GM12865 (cell line): ENCODE data around the gene LLGL1.

Experiments
- DNase-seq: peaks from one replicate; pipeline ENCODE4 v3.0.0; 2010; ENCODE audit warnings: low read depth
- H3K4me3 ChIP-seq: 2 replicates; pipeline ENCODE4 v1.5.1; 2011; ENCODE audit warnings: mild to moderate bottlenecking, low read depth, low read length, control low read depth
- CTCF ChIP-seq: IDR thresholded peaks from 2 replicates; pipeline ENCODE4 v1.5.1; 2011; ENCODE audit warnings: low read length, control low read depth, low read depth, inconsistent platforms; ENCODE audit not compliant: insufficient read depth; ENCODE audit errors: missing control alignments

The LLGL1 gene

GRCh38 chr17:18280249-18280648 is 54.8 kb downstream of the LLGL1 start:
- H3K4me3 ChIP-seq, result no peak overlapping the region
- DNase-seq, result no peak
- TF ChIP-seq CTCF, result no peak

- TF ChIP-seq CTCF, result no peak
- DNase-seq, result no peak
- no peak overlapping the region for H3K4me3 ChIP-seq
Observed at GRCh38 chr17:18280766-18281371, 55.4 kb downstream of the LLGL1 start.

GRCh38 chr17:18281788-18282187 is 56.4 kb downstream of the LLGL1 start:
- TF ChIP-seq CTCF, result no peak
- H3K4me3 ChIP-seq, result no peak overlapping the region

GRCh38 chr17:18285296-18285695 is 59.9 kb downstream of the LLGL1 start:
- DNase-seq, result no peak
- TF ChIP-seq CTCF, result no peak

More at GRCh38 chr17:18281788-18282187, 56.4 kb downstream of the LLGL1 start:
- DNase-seq, result no peak

GRCh38 chr17:18291718-18292540 is 66.5 kb downstream of the LLGL1 start:
- no peak overlapping the region for H3K4me3 ChIP-seq
- no peak for TF ChIP-seq CTCF
- no peak for DNase-seq

More at GRCh38 chr17:18285296-18285695, 59.9 kb downstream of the LLGL1 start:
- no peak overlapping the region for H3K4me3 ChIP-seq
